Heart right ventricle (tissue), 16 donors: Measurements from ENCODE around the gene FHIT. TPM values are rescaled to one million over a fixed set of nuclear protein-coding genes. Genes with fewer than 3 reads are reported as not detected.

Experiments used
- ATAC-seq, 8 donors: fragments of 200-7000 bp; cut with Tn5 transposase; one replicate each; pipeline ENCODE4 v1.9.1; 2020; ENCODE audit warnings: mild to moderate bottlenecking in 8 of 8, moderate library complexity in 8 of 8, moderate number of reproducible peaks in 1 of 8
- DNase-seq, 2 donors: peaks; one replicate each; pipeline ENCODE4 v3.0.0-alpha.2; 2020
- H3K27ac ChIP-seq, 10 donors: fragments of 200-600 bp; sonication (generic) in 2 of 10; one replicate each; pipeline versions ENCODE4 v1.5.0 to v1.8.0; 2020 to 2022; ENCODE audit warnings: mild to moderate bottlenecking in 3 of 10
- H3K27me3 ChIP-seq, 7 donors: fragments of 200-600 bp; one replicate each; pipeline ENCODE4 v1.8.0; 2021 to 2022; ENCODE audit warnings: mild to moderate bottlenecking in 2 of 7
- H3K36me3 ChIP-seq, 9 donors: fragments of 200-600 bp; sonication (generic) in 1 of 9; one replicate each; pipeline versions ENCODE4 v1.5.0 to v1.8.0; 2020 to 2022; ENCODE audit warnings: mild to moderate bottlenecking in 2 of 9
- H3K4me1 ChIP-seq, 9 donors: fragments of 200-600 bp; sonication (generic) in 1 of 9; one replicate each; pipeline versions ENCODE4 v1.5.0 to v1.8.0; 2020 to 2022; ENCODE audit warnings: mild to moderate bottlenecking in 4 of 9
- H3K4me3 ChIP-seq, 10 donors: fragments of 200-600 bp; sonication (generic) in 2 of 10; one replicate each; pipeline versions ENCODE4 v1.5.0 to v1.8.0; 2020 to 2022; ENCODE audit warnings: mild to moderate bottlenecking in 7 of 10, moderate library complexity in 2 of 10
- H3K9me3 ChIP-seq, 11 donors: fragments of 200-600 bp in 10 of 11; sonication (generic) in 2 of 11; one replicate each; pipeline versions ENCODE4 v1.5.0 to v1.8.0; 2013 to 2022; ENCODE audit warnings: mild to moderate bottlenecking in 2 of 11, control low read depth in 1 of 11, moderate library complexity in 1 of 11
- CTCF ChIP-seq, 9 donors: fragments of 200-600 bp; sonication (generic) in 2 of 9; IDR thresholded peaks; one replicate each; pipeline versions ENCODE4 v1.5.0 to v1.8.0; 2021 to 2022; ENCODE audit warnings: antibody characterized with exemption in 9 of 9, mild to moderate bottlenecking in 5 of 9, moderate library complexity in 1 of 9
- WGBS, 2 donors: extraction: QIAGEN DNeasy Blood & Tissue Kit; methylation state at CpG; one replicate each; pipeline ENCODE4 v1.1.7; 2013; ENCODE audit warnings: inconsistent platforms in 1 of 2; 5-methylcytosine and 5-hydroxymethylcytosine counted together
- intact Hi-C, 10 donors: fragments of 100-400 bp; cut with DNase I; formaldehyde crosslinking; loops; one replicate each; pipeline versions ENCODE4 v1.11.1 to v1.14.2; 2022
- polyA plus RNA-seq, 2 donors: library from polyadenylated mRNA; stranded (reverse); fragments of 200-250 nt; gene quantifications; one replicate each; pipeline ENCODE4 v1.2.3, GENCODE V29; 2013
- total RNA-seq, 10 donors: library from RNA; stranded (reverse); fragmentation: NEBNext Ultra II Directional in 3 of 10; extraction: Animal tissue kit (Norgen Biotek cat#: 25700) in 3 of 10; gene quantifications; one replicate each; pipeline versions ENCODE4 v1.2.1 to v1.2.4, GENCODE V29; 2021 to 2023
- donor health status: Arrhythmogenic right ventricular cardiomyopathy.
- donor health status: ischemic (EF 13 %, LVEDD 7.1; RV severe dilation, severe dysfunction).
- donor health status: healthy with polysubstance abuse.
- donor health status: DM: no; HTN: yes; CAD: no.
- donor health status: DM: no; HTN: no; CAD: no.
- donor health status: ischemic (EF 25% LVEDD 6.9; RV normal size, moderate dysfunction).
- donor health status: ischemic (EF 25% LVEDD 5.7; RV mildly dilated, moderate dysfunction).
- donor health status: healthy.
- donor health status: DM: yes; HTN: yes; CAD: no.
- donor health status: Ischemic cardiomyopathy.
- donor health status: ischemic (EF 35%, LVEDD 5.7; RV mildly dilated, moderate dysfunction).
- donor health status: nonischemic (EF 11% LVEDD 7.7; RV severe dilation, severe dysfunction).
- donor health status: DM: yes; HTN: yes; CAD: no.
- donor health status: PGD.
- donor health status: ischemic (EF 29% LVEDD 5.4; RV normal size, mild dysfunction).
- donor health status: nonischemic (EF 23%, LVEDD 6.1; RV moderate dilation, normal function).

The FHIT gene
- total and polyA plus RNA-seq, 12 donors: 4.7 to 25.5 (median 18.3) TPM

GRCh38 chr3:60010781-60011180 lies 1240.5 kb downstream of the FHIT start:
- Histone ChIP-seq H3K27me3 (no peaks in the 10 kb centered on the region), H3K9me3 (no peaks in the 10 kb centered on the region), H3K36me3 (no peaks in the 10 kb centered on the region), H3K4me1 (no peaks in the 10 kb centered on the region), H3K27ac (peak overlapping the region in 1 of 10 donors; percentile 73), H3K4me3 (no peak overlapping the region)
- intact Hi-C loops: no loop called here
- 77% methylated on average over 4 of the region's 4 CpGs for WGBS, 2 donors
- TF ChIP-seq CTCF (IDR thresholded peaks at IDR 0.05): no peak
- ATAC-seq (peak in 3 of 8 donors; percentile 22 to 31 (median 29)), DNase-seq (no peak)

DNA sequence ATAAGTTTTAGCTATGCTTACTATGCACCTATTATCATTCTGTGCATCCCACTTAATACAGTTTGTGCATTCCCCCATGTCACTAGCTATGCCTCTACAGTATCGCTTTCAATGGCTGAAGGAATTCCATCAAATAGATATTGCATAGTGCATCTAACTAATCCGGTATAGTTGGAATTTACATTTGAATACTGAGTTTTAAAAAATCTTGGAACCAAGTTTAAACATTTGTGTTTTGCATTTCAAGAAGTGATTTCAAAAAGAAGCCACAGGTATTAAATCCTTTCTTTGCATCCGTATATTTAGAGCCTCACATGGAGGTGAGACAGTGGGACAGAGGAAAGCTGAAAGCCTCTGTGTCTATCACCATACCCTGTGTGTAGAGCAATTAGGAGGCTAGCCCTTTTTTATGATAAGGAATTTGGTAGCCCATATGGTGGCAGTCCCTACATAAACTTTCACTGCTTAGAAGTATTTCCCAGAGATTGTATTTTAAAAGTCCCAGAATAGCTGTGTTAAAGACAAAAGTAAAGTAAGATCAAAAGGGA lies 1241.2 kb downstream of the FHIT start:
- WGBS, 2 donors: 73 to 82% methylated on average over 3 of the region's 3 CpGs
- H3K9me3 ChIP-seq: no peaks in the 10 kb centered on the region
- no peak for TF ChIP-seq CTCF (IDR thresholded peaks at IDR 0.05)
- no peak for DNase-seq
- H3K4me1 ChIP-seq: no peaks in the 10 kb centered on the region
- no peaks in the 10 kb centered on the region for H3K27me3 ChIP-seq
- H3K4me3 ChIP-seq: no peak overlapping the region
- intact Hi-C loops: no loop called here
- H3K36me3 ChIP-seq: no peaks in the 10 kb centered on the region
- peak overlapping the region in 1 of 10 donors; percentile 73 for H3K27ac ChIP-seq
- no peak for ATAC-seq

- Histone ChIP-seq H3K4me3 (no peak overlapping the region), H3K36me3 (no peaks in the 10 kb centered on the region), H3K9me3 (no peaks in the 10 kb centered on the region), H3K27me3 (no peaks in the 10 kb centered on the region), H3K4me1 (no peaks in the 10 kb centered on the region), H3K27ac (no peak overlapping the region)
- no peak for DNase-seq
- ATAC-seq: no peak
- TF ChIP-seq CTCF (IDR thresholded peaks at IDR 0.05): no peak
- WGBS, 2 donors: 92 to 94% methylated on average over 6 of the region's 6 CpGs
- intact Hi-C loops: no loop called here
Measured at GRCh38 chr3:60001369-60001768, 1249.9 kb downstream of the FHIT start.

DNA sequence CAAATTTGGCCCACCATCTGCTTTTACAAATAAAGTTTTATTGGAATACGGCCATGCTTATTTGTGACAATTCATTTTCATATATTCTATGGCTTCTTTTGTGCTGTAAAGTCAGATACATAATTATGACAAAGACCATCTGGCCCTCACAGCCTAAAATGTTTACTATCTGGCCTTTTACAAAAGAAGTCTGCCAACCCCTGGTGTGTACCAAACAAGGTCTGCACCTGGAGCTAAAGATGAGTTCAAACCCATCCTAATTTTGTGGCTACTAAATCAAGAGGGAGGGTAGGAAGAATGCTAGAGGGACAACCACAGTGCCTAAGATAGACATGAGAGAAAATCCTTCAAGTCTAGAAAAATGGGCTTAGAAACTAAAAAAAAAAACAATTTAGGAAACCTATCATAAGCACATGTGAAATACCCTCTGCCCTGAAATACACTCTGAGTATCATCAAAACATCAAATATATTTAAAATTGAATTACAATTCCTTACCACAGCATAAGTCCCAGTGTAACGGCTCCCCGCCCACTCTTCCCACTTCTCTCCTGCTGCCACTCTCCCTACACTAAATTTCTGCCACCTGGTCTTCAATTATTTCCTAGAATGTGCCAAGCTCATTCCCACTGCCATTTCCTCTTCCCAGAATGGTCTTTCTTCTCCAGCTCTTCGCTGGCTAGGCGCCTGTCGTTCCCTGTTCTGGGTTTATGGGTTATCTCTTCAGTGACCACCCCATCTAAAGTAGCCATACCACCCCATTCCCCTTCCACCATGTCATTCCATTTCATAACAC lies 1250.7 kb downstream of the FHIT start:
- TF ChIP-seq CTCF (IDR thresholded peaks at IDR 0.05): no peak

More for the DNA sequence above, 1250.7 kb downstream of the FHIT start:
- no peaks in the 10 kb centered on the region for H3K4me1 ChIP-seq
- no peak overlapping the region for H3K4me3 ChIP-seq
- ATAC-seq (no peak), DNase-seq (no peak)
- no peaks in the 10 kb centered on the region for H3K9me3 ChIP-seq
- H3K36me3 ChIP-seq: no peaks in the 10 kb centered on the region
- H3K27me3 ChIP-seq: no peaks in the 10 kb centered on the region
- no peak overlapping the region for H3K27ac ChIP-seq
- WGBS, 2 donors: 95 to 96% methylated on average over 6 of the region's 6 CpGs
- intact Hi-C loops: no loop called here
